MM.1S (cell line): ENCODE data around the gene CBFA2T3.

Experiments
- DNase-seq: peaks from one replicate; pipeline ENCODE4 v3.0.0-alpha.2; 2015
- H2AFZ ChIP-seq: fragments of 300-600 bp; sonication (generic); 2 replicates; pipeline ENCODE4 v1.6.0; 2016; ENCODE audit warnings: antibody characterized with exemption, low read length
- H3F3A ChIP-seq: fragments of 300-600 bp; sonication (generic); 2 replicates; pipeline ENCODE4 v1.6.1; 2016; ENCODE audit warnings: mild to moderate bottlenecking, antibody characterized with exemption, low read length, moderate library complexity, mixed read lengths; ENCODE audit not compliant: insufficient read depth
- H3K27ac ChIP-seq: fragments of 300-600 bp; sonication (generic); 2 replicates; pipeline ENCODE4 v1.5.1; 2016; ENCODE audit warnings: mild to moderate bottlenecking, low read length
- H3K27me3 ChIP-seq: fragments of 300-600 bp; sonication (generic); replicated peaks from 2 replicates; pipeline ENCODE4 v1.6.0; 2016; ENCODE audit warnings: low read length; ENCODE audit not compliant: insufficient read depth
- H3K36me3 ChIP-seq: fragments of 300-600 bp; sonication (generic); replicated peaks from 2 replicates; pipeline ENCODE4 v1.6.1; 2016; ENCODE audit warnings: mild to moderate bottlenecking, low read length, mixed read lengths; ENCODE audit not compliant: insufficient read depth
- H3K4me1 ChIP-seq: fragments of 300-600 bp; sonication (generic); 2 replicates; pipeline ENCODE4 v1.6.1; 2016; ENCODE audit warnings: low read length, mixed read lengths
- H3K4me2 ChIP-seq: fragments of 300-600 bp; sonication (generic); 2 replicates; pipeline ENCODE4 v1.6.0; 2016; ENCODE audit warnings: low read depth, low read length
- H3K4me3 ChIP-seq: fragments of 300-600 bp; sonication (generic); 2 replicates; pipeline ENCODE4 v1.5.1; 2016; ENCODE audit warnings: low read length, mixed read lengths
- H3K79me2 ChIP-seq: fragments of 300-600 bp; sonication (generic); 2 replicates; pipeline ENCODE4 v1.6.1; 2016; ENCODE audit warnings: mixed run types, low read length, mixed read lengths
- H3K9ac ChIP-seq: fragments of 300-600 bp; sonication (generic); 2 replicates; pipeline ENCODE4 v1.6.1; 2016; ENCODE audit warnings: low read length, mixed read lengths
- H3K9me2 ChIP-seq: fragments of 300-600 bp; sonication (generic); replicated peaks from 2 replicates; pipeline ENCODE4 v1.6.1; 2016; ENCODE audit warnings: mild to moderate bottlenecking, low read length, mixed read lengths; ENCODE audit not compliant: insufficient read depth
- H3K9me3 ChIP-seq: fragments of 300-600 bp; sonication (generic); replicated peaks from 2 replicates; pipeline ENCODE4 v1.6.1; 2016; ENCODE audit warnings: mild to moderate bottlenecking, low read length, mixed read lengths; ENCODE audit not compliant: insufficient read depth
- H4K20me1 ChIP-seq: fragments of 300-600 bp; sonication (generic); 2 replicates; pipeline ENCODE4 v1.6.1; 2016; ENCODE audit warnings: mild to moderate bottlenecking, low read length, moderate library complexity, mixed read lengths; ENCODE audit not compliant: insufficient read depth
- EZH2 ChIP-seq: fragments of 300-600 bp; sonication (generic); optimal IDR thresholded peaks from 2 replicates; pipeline ENCODE3; 2017; ENCODE audit warnings: low read depth, mild to moderate bottlenecking, antibody characterized with exemption, low read length, mixed read lengths
- EZH2phosphoT487 ChIP-seq: fragments of 300-600 bp; sonication (generic); IDR thresholded peaks from 2 replicates; pipeline ENCODE4 v1.6.1; 2018; ENCODE audit warnings: antibody characterized with exemption, low read length
- TF ChIP-seq, protein P1 (sequence below): fragments of 300-600 bp; sonication (generic); IDR thresholded peaks from 2 replicates; pipeline ENCODE4 v1.5.1; 2016; ENCODE audit warnings: antibody characterized with exemption, low read length, mixed read lengths

Gene CBFA2T3

DNA sequence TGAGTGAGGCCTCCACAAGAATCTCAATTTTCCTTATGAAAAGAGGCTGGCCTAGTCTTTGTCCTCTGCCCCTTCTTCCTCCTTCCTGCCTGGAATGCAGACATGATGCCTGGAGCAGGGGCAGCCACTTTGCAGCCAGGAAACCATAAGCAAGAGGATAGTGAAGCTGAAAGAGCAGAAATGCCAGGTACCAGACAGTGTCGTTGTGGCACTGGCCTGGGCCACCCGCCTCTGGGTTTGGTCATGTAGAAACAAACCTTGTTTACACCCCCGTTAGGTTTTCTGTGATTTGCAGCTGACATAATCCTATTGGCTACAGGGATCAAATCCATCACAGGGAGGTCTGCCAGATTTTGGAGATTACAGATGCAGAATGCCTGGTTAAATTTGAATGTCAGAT, 16.5 kb downstream of the CBFA2T3 start:
- H3K27me3 ChIP-seq: no peaks in the 10 kb centered on the region
- H3K9me2 ChIP-seq: no peaks in the 10 kb centered on the region
- no peak for DNase-seq
- H3K9ac ChIP-seq: no peak overlapping the region
- H3F3A ChIP-seq: no peaks in the 10 kb centered on the region
- no peaks in the 10 kb centered on the region for H3K4me1 ChIP-seq
- no peak overlapping the region for H3K27ac ChIP-seq
- peaks cover 90% of the 10 kb centered on the region for H3K79me2 ChIP-seq
- TF ChIP-seq EZH2 (no peak), EZH2phosphoT487 (no peak)
- TF ChIP-seq, protein P1, sequence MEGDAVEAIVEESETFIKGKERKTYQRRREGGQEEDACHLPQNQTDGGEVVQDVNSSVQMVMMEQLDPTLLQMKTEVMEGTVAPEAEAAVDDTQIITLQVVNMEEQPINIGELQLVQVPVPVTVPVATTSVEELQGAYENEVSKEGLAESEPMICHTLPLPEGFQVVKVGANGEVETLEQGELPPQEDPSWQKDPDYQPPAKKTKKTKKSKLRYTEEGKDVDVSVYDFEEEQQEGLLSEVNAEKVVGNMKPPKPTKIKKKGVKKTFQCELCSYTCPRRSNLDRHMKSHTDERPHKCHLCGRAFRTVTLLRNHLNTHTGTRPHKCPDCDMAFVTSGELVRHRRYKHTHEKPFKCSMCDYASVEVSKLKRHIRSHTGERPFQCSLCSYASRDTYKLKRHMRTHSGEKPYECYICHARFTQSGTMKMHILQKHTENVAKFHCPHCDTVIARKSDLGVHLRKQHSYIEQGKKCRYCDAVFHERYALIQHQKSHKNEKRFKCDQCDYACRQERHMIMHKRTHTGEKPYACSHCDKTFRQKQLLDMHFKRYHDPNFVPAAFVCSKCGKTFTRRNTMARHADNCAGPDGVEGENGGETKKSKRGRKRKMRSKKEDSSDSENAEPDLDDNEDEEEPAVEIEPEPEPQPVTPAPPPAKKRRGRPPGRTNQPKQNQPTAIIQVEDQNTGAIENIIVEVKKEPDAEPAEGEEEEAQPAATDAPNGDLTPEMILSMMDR: no peak
- no peak overlapping the region for H3K4me2 ChIP-seq
- no peaks in the 10 kb centered on the region for H3K36me3 ChIP-seq
- H3K9me3 ChIP-seq: no peaks in the 10 kb centered on the region
- H2AFZ ChIP-seq: no peak overlapping the region
- H3K4me3 ChIP-seq: no peak overlapping the region
- H4K20me1 ChIP-seq: no peaks in the 10 kb centered on the region

DNA sequence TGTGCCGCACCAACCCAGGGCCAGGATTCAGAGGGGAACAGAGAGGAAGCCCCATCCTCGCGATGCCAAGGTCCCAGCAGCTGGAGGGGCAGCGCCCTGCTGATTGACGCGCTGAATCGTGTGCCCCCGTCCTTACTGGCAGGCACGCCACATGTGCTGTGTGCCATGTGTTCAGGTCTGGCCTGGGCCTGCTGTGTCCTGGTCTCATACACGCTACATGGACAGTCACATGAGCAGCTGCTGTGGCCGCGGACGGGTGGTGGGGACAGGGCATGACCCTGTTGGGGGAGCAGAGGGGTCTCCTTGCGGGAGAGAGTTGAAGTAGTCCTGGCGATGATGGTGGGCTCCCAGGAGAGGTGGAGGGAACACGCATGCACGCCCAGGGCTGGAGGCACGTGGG, 18.0 kb downstream of the CBFA2T3 start:
- TF ChIP-seq, protein P1: no peak
- TF ChIP-seq EZH2phosphoT487 (no peak), EZH2 (no peak)
- Histone ChIP-seq H3K9me2 (no peaks in the 10 kb centered on the region), H2AFZ (no peak overlapping the region), H3K27me3 (no peaks in the 10 kb centered on the region), H3K4me1 (no peaks in the 10 kb centered on the region), H3K9me3 (no peaks in the 10 kb centered on the region), H3K9ac (no peak overlapping the region), H3K4me3 (no peak overlapping the region), H3F3A (no peaks in the 10 kb centered on the region), H4K20me1 (no peaks in the 10 kb centered on the region), H3K36me3 (no peaks in the 10 kb centered on the region), H3K79me2 (peaks cover 78% of the 10 kb centered on the region), H3K4me2 (no peak overlapping the region), H3K27ac (no peak overlapping the region)
- no peak for DNase-seq

DNA sequence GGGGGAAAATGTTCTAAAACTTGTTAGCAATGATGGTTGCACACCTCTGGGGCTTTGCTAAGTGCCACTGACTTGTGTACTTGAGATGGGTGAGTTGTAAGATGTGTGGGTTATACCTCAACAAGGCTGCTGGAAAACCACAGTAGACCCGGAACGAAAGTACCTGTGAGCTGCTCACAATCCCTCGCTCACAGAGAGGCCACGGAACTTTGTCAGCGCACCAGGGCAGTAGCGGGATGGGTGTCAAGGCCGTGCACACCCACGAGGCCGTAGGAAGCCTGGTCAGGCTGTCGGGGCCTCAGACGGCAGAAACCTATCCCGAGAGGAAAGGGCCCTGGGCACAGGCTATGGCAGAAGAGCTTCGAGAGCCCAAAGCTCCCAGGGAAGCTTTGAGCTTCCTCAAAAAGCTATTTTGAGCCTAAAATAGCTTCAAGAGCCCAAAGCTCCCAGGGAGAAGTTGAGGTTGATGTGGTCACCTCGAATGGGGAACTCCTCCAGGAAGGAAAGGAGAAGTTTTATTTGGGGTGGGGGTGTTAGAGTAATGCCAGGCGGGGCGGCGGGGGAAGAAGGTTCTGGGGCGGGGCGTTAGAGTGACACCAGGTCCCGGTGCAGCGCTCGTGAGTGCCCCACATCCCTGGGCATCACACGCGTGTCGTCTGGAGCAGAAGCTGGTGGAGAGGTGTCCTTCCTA, 19.0 kb downstream of the CBFA2T3 start:
- no peaks in the 10 kb centered on the region for H4K20me1 ChIP-seq
- peaks cover 80% of the 10 kb centered on the region for H3K79me2 ChIP-seq
- no peaks in the 10 kb centered on the region for H3F3A ChIP-seq
- H3K27me3 ChIP-seq: no peaks in the 10 kb centered on the region
- H3K4me1 ChIP-seq: no peaks in the 10 kb centered on the region
- no peak for DNase-seq
- H3K9me2 ChIP-seq: no peaks in the 10 kb centered on the region
- H3K9me3 ChIP-seq: no peaks in the 10 kb centered on the region
- H3K36me3 ChIP-seq: no peaks in the 10 kb centered on the region
- H3K4me2 ChIP-seq: no peak overlapping the region
- TF ChIP-seq EZH2phosphoT487: no peak
- TF ChIP-seq, protein P1: no peak
- no peak for TF ChIP-seq EZH2
- no peak overlapping the region for H3K4me3 ChIP-seq
- no peak overlapping the region for H3K27ac ChIP-seq
- H2AFZ ChIP-seq: no peak overlapping the region
- H3K9ac ChIP-seq: no peak overlapping the region
